Vagina (tissue), 2 donors: Measurements from ENCODE around the gene E4F1. TPM values are rescaled to one million over a fixed set of nuclear protein-coding genes. Genes with fewer than 3 reads are reported as not detected.
A peak's percentile ranks its signal among the peaks of the same experiment; 100 is the strongest.
"Not testable (repeated sequence)": the region's sequence is repeated elsewhere in the genome, so short reads cannot be mapped to it uniquely, and the experiment has no call there.

ENCODE experiments used
- DNase-seq, 2 donors: peaks; one replicate each; pipeline ENCODE4 v3.0.0-alpha.2; 2017; ENCODE audit errors: extremely low spot score in 2 of 2
- H3K27ac ChIP-seq: fragments of 200-600 bp; sonication (generic); one replicate; pipeline ENCODE4 v1.5.1; 2019
- H3K27me3 ChIP-seq: fragments of 200-600 bp; sonication (generic); one replicate; pipeline ENCODE4 v1.5.1; 2019
- H3K36me3 ChIP-seq, 2 donors: fragments of 200-600 bp; sonication (generic); one replicate each; pipeline ENCODE4 v1.5.1; 2017 to 2019
- H3K4me1 ChIP-seq: fragments of 200-600 bp; sonication (generic); one replicate; pipeline ENCODE4 v1.5.1; 2019
- H3K4me3 ChIP-seq, 2 donors: fragments of 200-600 bp; sonication (generic); 1 replicate in 1 of 2; 2 replicates in 1 of 2; pipeline ENCODE4 v1.5.1; 2016 to 2019
- H3K9me3 ChIP-seq: fragments of 200-600 bp; sonication (generic); one replicate; pipeline ENCODE4 v1.5.1; 2019
- CTCF ChIP-seq, 3 experiments: fragments of 450-650 bp in 2 of 3; fragments of 200-600 bp in 1 of 3; sonication (generic) in 1 of 3; IDR thresholded peaks; one replicate each; pipeline ENCODE4 v1.5.1; 2017 to 2019; ENCODE audit warnings: antibody characterized with exemption in 3 of 3, mild to moderate bottlenecking in 2 of 3, moderate library complexity in 2 of 3
- POLR2A ChIP-seq, 2 donors: fragments of 450-650 bp; IDR thresholded peaks; one replicate each; pipeline ENCODE4 v1.6.1; 2017; ENCODE audit warnings: antibody characterized with exemption in 2 of 2, mild to moderate bottlenecking in 2 of 2, moderate library complexity in 2 of 2
- POLR2AphosphoS5 ChIP-seq, 2 donors: sonication (generic); formaldehyde crosslinking; IDR thresholded peaks; one replicate each; pipeline ENCODE4 v1.9.0; 2017; ENCODE audit warnings: antibody characterized with exemption in 2 of 2, mild to moderate bottlenecking in 2 of 2, low read depth in 1 of 2; ENCODE audit not compliant: insufficient read depth in 1 of 2
- intact Hi-C: fragments of 100-400 bp; cut with DNase I; formaldehyde crosslinking; loops from one replicate; pipeline ENCODE4 v1.15.1; 2023
- total RNA-seq: library from RNA; depleted of rRNA; stranded (reverse); fragments of >200 nt; gene quantifications from one replicate; pipeline ENCODE4 v1.2.3, GENCODE V29; 2016

The E4F1 gene
- total RNA-seq, 1 donor from 2014 or later, result 70.0 TPM

GRCh38 chr16:2200313-2200712, 23.1 kb upstream of the E4F1 start:
- H3K9me3 ChIP-seq, result no peaks in the 10 kb centered on the region
- no peak for DNase-seq
- no peak overlapping the region for H3K27ac ChIP-seq
- H3K36me3 ChIP-seq, result no peaks in the 10 kb centered on the region
- no peak for TF ChIP-seq POLR2A (IDR thresholded peaks at IDR 0.05)
- no peak for TF ChIP-seq CTCF (IDR thresholded peaks at IDR 0.05)
- no peak for TF ChIP-seq POLR2AphosphoS5 (IDR thresholded peaks at IDR 0.05; ENCODE audit: insufficient read depth in 1 of 2, low read depth in 1 of 2)
- peaks cover 8% of the 10 kb centered on the region for H3K27me3 ChIP-seq
- peaks cover 13% of the 10 kb centered on the region for H3K4me1 ChIP-seq
- intact Hi-C loops, result no loop called here
- H3K4me3 ChIP-seq, result no peak overlapping the region

- H3K27ac ChIP-seq, intact Hi-C loops: not testable (repeated sequence)
Measured at GRCh38 chr16:2203119-2203688, 20.2 kb upstream of the E4F1 start.

GRCh38 chr16:2204416-2205103, 18.8 kb upstream of the E4F1 start:
- H3K4me1 ChIP-seq, result peaks cover 19% of the 10 kb centered on the region
- no peak for TF ChIP-seq POLR2AphosphoS5 (IDR thresholded peaks at IDR 0.05; ENCODE audit: insufficient read depth in 1 of 2, low read depth in 1 of 2)
- TF ChIP-seq CTCF (IDR thresholded peaks at IDR 0.05), result no peak
- TF ChIP-seq POLR2A (IDR thresholded peaks at IDR 0.05), result no peak
- intact Hi-C loops, result no loop called here
- no peaks in the 10 kb centered on the region for H3K27me3 ChIP-seq
- no peak for DNase-seq
- peak overlapping the region; percentile 91 for H3K27ac ChIP-seq
- peak overlapping the region; percentile 54 to 85 for H3K4me3 ChIP-seq
- H3K9me3 ChIP-seq, result no peaks in the 10 kb centered on the region
- H3K36me3 ChIP-seq, result peaks cover 0 to 18% of the 10 kb centered on the region in 2 donors

More at GRCh38 chr16:2203119-2203688, 20.2 kb upstream of the E4F1 start:
- not testable (repeated sequence) for H3K9me3 ChIP-seq, DNase-seq, H3K36me3 ChIP-seq, H3K4me3 ChIP-seq, H3K27me3 ChIP-seq
- peaks cover 19% of the 10 kb centered on the region for H3K4me1 ChIP-seq

- no peaks in the 10 kb centered on the region for H3K27me3 ChIP-seq
Measured at GRCh38 chr16:2205104-2205966, 18.1 kb upstream of the E4F1 start, which contains the start of gene MLST8. TSS of gene MLST8 (plus strand) at chr16:2205454. CDS start at chr16:2206086, 632 bp downstream.

More at GRCh38 chr16:2205104-2205966, 18.1 kb upstream of the E4F1 start, which contains the start of gene MLST8:
- Histone ChIP-seq H3K9me3 (no peaks in the 10 kb centered on the region), H3K27ac (peak within 1 kb of the TSS; percentile 91), H3K4me3 (peak within 1 kb of the TSS; percentile 54 to 85), H3K4me1 (peaks cover 19% of the 10 kb centered on the region), H3K36me3 (peaks cover 0 to 23% of the 10 kb centered on the region in 2 donors)
- intact Hi-C loops, result no loop called here
- TF ChIP-seq POLR2AphosphoS5 (IDR thresholded peaks at IDR 0.05; ENCODE audit: insufficient read depth in 1 of 2, low read depth in 1 of 2), result peak; percentile 67 to 88
- TF ChIP-seq CTCF (IDR thresholded peaks at IDR 0.05), result no peak
- TF ChIP-seq POLR2A (IDR thresholded peaks at IDR 0.05), result peak in 1 of 2 donors; percentile 25
- DNase-seq, result no peak
